ENCODE data around the gene E2F6.

E2F6 gene

GRCh38 chr2:11454824-11455223 is 11.1 kb downstream of the E2F6 start:
- DNase-seq: no peak

GRCh38 chr2:11450791-11451190 is 15.2 kb downstream of the E2F6 start:
- no peak for DNase-seq

GRCh38 chr2:11446733-11447248 is 19.2 kb downstream of the E2F6 start:
- peak; percentile 16 for DNase-seq

GRCh38 chr2:11444737-11445136 is 21.2 kb downstream of the E2F6 start:
- DNase-seq: no peak

- no peak for DNase-seq
These were observed 27.3 kb downstream of the E2F6 start for GRCh38 chr2:11438555-11439080.

GRCh38 chr2:11437602-11438001 is 28.4 kb downstream of the E2F6 start:
- peak; percentile 39 for DNase-seq

- no peak for DNase-seq
These were observed 30.9 kb downstream of the E2F6 start for GRCh38 chr2:11435036-11435435.

GRCh38 chr2:11434443-11434842 is 31.5 kb downstream of the E2F6 start:
- DNase-seq: no peak

- DNase-seq: no peak
These were observed 32.1 kb downstream of the E2F6 start for GRCh38 chr2:11433822-11434221.

GRCh38 chr2:11430729-11431128 is 35.2 kb downstream of the E2F6 start:
- DNase-seq: no peak

GRCh38 chr2:11427224-11427623 is 38.7 kb downstream of the E2F6 start:
- DNase-seq: no peak

GRCh38 chr2:11422901-11423435 is 43.0 kb downstream of the E2F6 start:
- DNase-seq: no peak

- no peak for DNase-seq
These were observed 43.5 kb downstream of the E2F6 start for GRCh38 chr2:11422491-11422865.

- DNase-seq: no peak
These were observed 44.0 kb downstream of the E2F6 start for GRCh38 chr2:11421863-11422490.

GRCh38 chr2:11420671-11421070 is 45.3 kb downstream of the E2F6 start:
- DNase-seq: no peak

GRCh38 chr2:11420190-11420589 is 45.8 kb downstream of the E2F6 start:
- no peak for DNase-seq

GRCh38 chr2:11419781-11420180 is 46.2 kb downstream of the E2F6 start:
- DNase-seq: no peak

- no peak for DNase-seq
These were observed 47.9 kb downstream of the E2F6 start for GRCh38 chr2:11417946-11418585.

GRCh38 chr2:11416931-11417330 is 49.0 kb downstream of the E2F6 start:
- no peak for DNase-seq

- no peak for DNase-seq
These were observed 49.8 kb downstream of the E2F6 start for GRCh38 chr2:11416186-11416585.

GRCh38 chr2:11414372-11415124 is 51.4 kb downstream of the E2F6 start:
- DNase-seq: no peak

- DNase-seq: no peak
These were observed 53.5 kb downstream of the E2F6 start for GRCh38 chr2:11412449-11412810.

GRCh38 chr2:11411768-11412448 is 54.1 kb downstream of the E2F6 start:
- no peak for DNase-seq
